DOHH2 (cell line): Measurements from ENCODE around the gene NSG2.
"Not testable (repeated sequence)": the region's sequence is repeated elsewhere in the genome, so short reads cannot be mapped to it uniquely, and the experiment has no call there.

Experiments used
- H3F3A ChIP-seq: fragments of 200-600 bp; sonication (generic), shearing (Covaris generic); 2 replicates; pipeline ENCODE4 v1.6.0; 2016; ENCODE audit warnings: antibody characterized with exemption, mild to moderate bottlenecking; ENCODE audit not compliant: control insufficient read depth, insufficient read depth
- H3K27ac ChIP-seq: fragments of 200-600 bp; sonication (generic); 2 replicates; pipeline ENCODE4 v1.5.1; 2014; ENCODE audit warnings: low read depth, mild to moderate bottlenecking, low read length, moderate library complexity
- H3K27me3 ChIP-seq: fragments of 200-600 bp; sonication (generic); 2 replicates; pipeline ENCODE4 v1.6.1; 2014; ENCODE audit warnings: mild to moderate bottlenecking, low read length, mixed read lengths; ENCODE audit not compliant: control insufficient read depth
- H3K36me3 ChIP-seq: fragments of 200-600 bp; sonication (generic); 2 replicates; pipeline ENCODE4 v1.6.1; 2014; ENCODE audit warnings: mild to moderate bottlenecking, low read length, moderate library complexity, mixed read lengths; ENCODE audit not compliant: control insufficient read depth
- H3K4me1 ChIP-seq: fragments of 200-600 bp; sonication (generic); 2 replicates; pipeline ENCODE4 v1.6.1; 2014; ENCODE audit warnings: mild to moderate bottlenecking, low read length, mixed read lengths; ENCODE audit not compliant: control insufficient read depth
- H3K4me2 ChIP-seq: fragments of 200-600 bp; sonication (generic); 2 replicates; pipeline ENCODE4 v1.6.0; 2014; ENCODE audit warnings: mild to moderate bottlenecking, low read length, moderate library complexity
- H3K4me3 ChIP-seq: fragments of 200-600 bp; sonication (generic); 2 replicates; pipeline ENCODE4 v1.5.1; 2014; ENCODE audit warnings: mild to moderate bottlenecking, low read length, mixed read lengths
- H3K79me2 ChIP-seq: fragments of 200-600 bp; sonication (generic); 2 replicates; pipeline ENCODE4 v1.6.1; 2014; ENCODE audit warnings: mild to moderate bottlenecking, low read length, mixed read lengths; ENCODE audit not compliant: control insufficient read depth
- H3K9me2 ChIP-seq: fragments of 200-600 bp; sonication (generic); replicated peaks from 2 replicates; pipeline ENCODE4 v1.6.1; 2014; ENCODE audit warnings: mild to moderate bottlenecking, low read length, mixed read lengths; ENCODE audit not compliant: control insufficient read depth
- H3K9me3 ChIP-seq: fragments of 200-600 bp; sonication (generic); 2 replicates; pipeline ENCODE4 v1.6.1; 2014; ENCODE audit warnings: antibody characterized with exemption, low read length, mixed read lengths; ENCODE audit not compliant: control insufficient read depth, insufficient read depth
- H4K20me1 ChIP-seq: fragments of 200-600 bp; sonication (generic); 2 replicates; pipeline ENCODE4 v1.6.0; 2014; ENCODE audit warnings: low read depth, mild to moderate bottlenecking, antibody characterized with exemption, low read length, moderate library complexity; ENCODE audit not compliant: control insufficient read depth, insufficient read depth
- CTCF ChIP-seq: fragments of 200-600 bp; sonication (generic); IDR thresholded peaks from one replicate; pipeline ENCODE4 v1.5.1; 2014; ENCODE audit warnings: antibody characterized with exemption, mild to moderate bottlenecking, low read depth, low read length; ENCODE audit not compliant: poor library complexity, severe bottlenecking
- EZH2phosphoT487 ChIP-seq: fragments of 200-600 bp; sonication (generic); IDR thresholded peaks from 2 replicates; pipeline ENCODE4 v1.6.1; 2017; ENCODE audit warnings: borderline replicate concordance, mild to moderate bottlenecking, antibody characterized with exemption, low read length, moderate library complexity, mixed read lengths

The NSG2 gene

GRCh38 chr5:174141398-174141797 is 95.9 kb downstream of the NSG2 start:
- Histone ChIP-seq H3K4me3 (no peak overlapping the region), H3K4me2 (no peak overlapping the region), H3K79me2 (no peaks in the 10 kb centered on the region)

GRCh38 chr5:174145091-174145490 is 99.6 kb downstream of the NSG2 start:
- H3K9me2 ChIP-seq = no peaks in the 10 kb centered on the region
- H3K4me2 ChIP-seq = no peak overlapping the region
- no peaks in the 10 kb centered on the region for H3K27me3 ChIP-seq
- TF ChIP-seq EZH2phosphoT487 (no peak), CTCF (no peak)
- H3K36me3 ChIP-seq = no peaks in the 10 kb centered on the region
- H3K79me2 ChIP-seq = no peaks in the 10 kb centered on the region
- no peaks in the 10 kb centered on the region for H4K20me1 ChIP-seq
- no peaks in the 10 kb centered on the region for H3F3A ChIP-seq
- no peak overlapping the region for H3K27ac ChIP-seq
- H3K4me3 ChIP-seq = no peak overlapping the region
- no peaks in the 10 kb centered on the region for H3K4me1 ChIP-seq
- no peaks in the 10 kb centered on the region for H3K9me3 ChIP-seq

More at GRCh38 chr5:174141398-174141797, 95.9 kb downstream of the NSG2 start:
- H4K20me1 ChIP-seq = no peaks in the 10 kb centered on the region
- no peaks in the 10 kb centered on the region for H3K9me3 ChIP-seq
- no peaks in the 10 kb centered on the region for H3K27me3 ChIP-seq
- no peaks in the 10 kb centered on the region for H3F3A ChIP-seq
- no peak overlapping the region for H3K27ac ChIP-seq
- TF ChIP-seq EZH2phosphoT487 (no peak), CTCF (no peak)
- H3K9me2 ChIP-seq = no peaks in the 10 kb centered on the region
- H3K36me3 ChIP-seq = no peaks in the 10 kb centered on the region
- H3K4me1 ChIP-seq = no peaks in the 10 kb centered on the region

GRCh38 chr5:174145821-174146220 is 100.3 kb downstream of the NSG2 start:
- Histone ChIP-seq H3K27ac (no peak overlapping the region), H3K79me2 (no peaks in the 10 kb centered on the region), H3K4me3 (no peak overlapping the region), H3K4me2 (no peak overlapping the region), H3K36me3 (no peaks in the 10 kb centered on the region), H3K9me3 (no peaks in the 10 kb centered on the region), H3F3A (no peaks in the 10 kb centered on the region), H3K27me3 (no peaks in the 10 kb centered on the region), H4K20me1 (no peaks in the 10 kb centered on the region), H3K9me2 (no peaks in the 10 kb centered on the region), H3K4me1 (no peaks in the 10 kb centered on the region)
- TF ChIP-seq CTCF (no peak), EZH2phosphoT487 (no peak)

- no peak for TF ChIP-seq CTCF
- TF ChIP-seq EZH2phosphoT487 = no peak
- Histone ChIP-seq H3F3A (no peaks in the 10 kb centered on the region), H3K79me2 (no peaks in the 10 kb centered on the region), H3K9me3 (no peaks in the 10 kb centered on the region), H3K36me3 (no peaks in the 10 kb centered on the region), H3K4me1 (no peaks in the 10 kb centered on the region), H3K27me3 (no peaks in the 10 kb centered on the region), H3K27ac (no peak overlapping the region), H3K4me2 (no peak overlapping the region), H3K4me3 (no peak overlapping the region), H3K9me2 (no peaks in the 10 kb centered on the region), H4K20me1 (no peaks in the 10 kb centered on the region)
Measured at GRCh38 chr5:174146556-174146955, 101.0 kb downstream of the NSG2 start.

- H4K20me1 ChIP-seq, H3K27me3 ChIP-seq, H3K79me2 ChIP-seq, H3K9me2 ChIP-seq, H3K27ac ChIP-seq, H3K4me2 ChIP-seq, H3F3A ChIP-seq, H3K9me3 ChIP-seq, H3K4me3 ChIP-seq, H3K4me1 ChIP-seq, H3K36me3 ChIP-seq: not testable (repeated sequence)
Measured at GRCh38 chr5:174147012-174147411, 101.5 kb downstream of the NSG2 start.
